Hematopoietic multipotent progenitor cell treated with erythropoietin and hydrocortisone succinate and interleukin-3 and kit ligand, for 4 days (in vitro differentiated cells): ENCODE results near the gene OR14I1.
"Not testable (repeated sequence)": the region's sequence is repeated elsewhere in the genome, so short reads cannot be mapped to it uniquely, and the experiment has no call there.

Source experiments
- DNase-seq: peaks from one replicate; pipeline ENCODE4 v3.0.0-alpha.2; 2015

OR14I1 gene

GRCh38 chr1:248686815-248687214, 15.8 kb downstream of the OR14I1 start:
- DNase-seq: peak; percentile 58

DNA sequence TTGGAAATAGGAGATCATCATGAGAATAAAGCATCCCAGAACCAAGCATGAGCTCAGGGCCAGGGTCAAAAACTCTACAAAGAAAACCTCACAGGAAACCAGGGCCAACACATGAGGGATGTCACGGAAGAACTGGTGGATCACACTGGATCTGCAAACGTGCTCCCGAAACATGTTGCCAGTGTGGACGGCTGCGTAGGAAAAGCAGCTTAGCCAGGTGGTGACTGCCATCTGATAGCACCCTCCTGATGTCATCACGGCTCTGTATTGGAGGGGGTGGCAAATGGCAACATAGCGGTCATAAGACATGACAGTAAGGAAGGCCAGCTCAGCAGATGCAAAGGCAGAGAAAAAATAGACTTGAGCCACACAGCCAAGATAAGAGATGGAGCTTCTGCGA, 20.9 kb downstream of the OR14I1 start:
- no peak for DNase-seq

- DNase-seq: no peak
Measured at GRCh38 chr1:248670003-248670402, 32.6 kb downstream of the OR14I1 start.

GRCh38 chr1:248663453-248664328, 38.9 kb downstream of the OR14I1 start:
- peak; percentile 4 for DNase-seq

- DNase-seq: not testable (repeated sequence)
Measured at GRCh38 chr1:248656797-248657196, 45.8 kb downstream of the OR14I1 start.

DNA sequence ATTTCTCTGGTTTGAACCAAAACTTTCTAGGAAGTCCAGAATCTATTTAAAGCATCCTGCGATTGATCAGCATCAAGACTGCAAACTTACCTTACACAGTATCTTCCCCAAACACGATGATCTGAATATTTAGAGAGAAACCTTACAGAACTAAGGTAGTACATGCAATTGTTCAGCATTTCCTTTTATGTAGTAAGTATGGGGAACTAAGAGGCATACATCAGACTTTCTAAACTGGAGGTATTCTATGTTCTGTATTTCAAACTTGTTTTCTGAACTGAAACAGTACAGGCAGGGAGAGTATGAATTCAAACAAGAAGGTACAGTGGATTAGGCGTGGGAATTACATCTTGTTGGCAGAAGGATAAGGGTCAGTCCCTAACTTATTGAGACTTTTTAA, 47.2 kb downstream of the OR14I1 start, which contains the start of gene OR2T27:
Gene OR2T27, minus strand, starts transcription at position 175 of the 400 bp plus-strand sequence. CDS start 4,644 bp downstream, outside the sequence.
- DNase-seq: not testable (repeated sequence)
